ENCODE results near the gene ALKBH5.

The ALKBH5 gene

DNA sequence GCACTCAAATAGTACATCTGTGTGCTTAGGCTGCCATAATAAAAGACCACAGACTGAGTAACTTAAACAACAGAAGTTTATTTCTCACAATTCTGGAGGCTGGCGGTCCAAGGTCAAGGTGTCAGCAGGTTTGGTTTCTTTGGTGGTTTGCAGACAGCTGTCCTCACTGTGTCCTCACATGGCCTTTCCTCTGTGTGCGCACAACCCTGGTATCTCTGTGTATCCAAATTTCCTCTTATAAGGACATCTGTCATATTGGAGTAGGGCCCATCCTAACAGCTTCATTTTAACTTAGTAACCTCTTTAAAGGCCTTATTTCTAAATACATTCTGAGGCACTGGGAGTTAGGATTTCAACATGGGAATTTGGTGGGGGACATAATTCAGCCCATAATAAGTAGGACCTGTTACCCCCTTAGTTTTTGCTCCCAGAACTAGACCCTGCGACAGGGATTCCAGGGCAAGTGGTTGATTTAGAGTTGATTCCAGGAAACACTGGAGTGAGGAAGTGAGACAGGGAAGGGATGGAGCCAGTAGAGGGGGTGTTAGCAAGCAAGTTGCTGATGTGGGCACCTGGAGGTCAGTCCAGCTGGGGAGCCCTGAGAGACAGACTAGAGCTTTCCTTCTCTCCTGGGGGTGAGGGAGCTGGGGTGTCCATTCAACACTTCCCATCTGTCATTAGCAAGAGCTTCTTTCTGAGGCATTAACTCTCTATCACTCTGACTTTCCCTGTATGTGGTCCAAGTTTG lies 10.9 kb upstream of the ALKBH5 start:
- no peaks in the 10 kb centered on the region for H3K9me3 ChIP-seq (ENCODE audit: control insufficient read depth in 5 of 5, low read length in 5 of 5)
- H3K27ac ChIP-seq (ENCODE audit: low read depth, low read length) = no peak overlapping the region
- no peak overlapping the region for H3K9ac ChIP-seq (ENCODE audit: low read length in 5 of 5)
- no peak overlapping the region for H3K4me3 ChIP-seq (ENCODE audit: low read depth in 1 of 5, low read length in 5 of 5)
- no peaks in the 10 kb centered on the region for H3K36me3 ChIP-seq (ENCODE audit: control insufficient read depth in 5 of 5, insufficient read depth in 5 of 5, low read length in 5 of 5)
- peaks cover 0 to 7% (median 1%) of the 10 kb centered on the region in 5 donors for H3K4me1 ChIP-seq (ENCODE audit: control insufficient read depth in 5 of 5, insufficient read depth in 5 of 5, low read length in 5 of 5)
- no peaks in the 10 kb centered on the region for H3K27me3 ChIP-seq (ENCODE audit: control insufficient read depth in 5 of 5, insufficient read depth in 4 of 5, low read length in 5 of 5)

DNA sequence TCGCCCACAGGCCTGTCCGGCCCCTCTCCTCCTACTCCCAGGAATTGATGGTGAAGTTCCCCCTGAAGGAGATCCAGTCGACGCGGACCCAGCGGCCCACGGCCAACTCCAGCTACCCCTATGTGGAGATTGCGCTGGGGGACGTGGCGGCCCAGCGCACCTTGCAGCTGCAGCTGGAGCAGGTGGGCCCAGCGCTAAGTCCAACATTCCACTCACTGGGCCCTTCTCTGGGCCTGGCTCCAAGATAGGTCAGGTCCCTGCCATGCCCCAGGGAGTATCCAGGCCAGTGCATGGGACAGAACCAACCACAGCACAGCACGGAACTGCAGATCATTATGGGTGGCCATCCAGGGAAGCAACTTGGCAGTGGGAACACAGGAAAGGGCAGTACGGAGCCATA lies 9.9 kb upstream of the ALKBH5 start:
- H3K9me3 ChIP-seq (ENCODE audit: control insufficient read depth in 5 of 5, low read length in 5 of 5) = no peaks in the 10 kb centered on the region
- no peak overlapping the region for H3K27ac ChIP-seq (ENCODE audit: low read depth, low read length)
- H3K27me3 ChIP-seq (ENCODE audit: control insufficient read depth in 5 of 5, insufficient read depth in 4 of 5, low read length in 5 of 5) = no peaks in the 10 kb centered on the region
- H3K4me1 ChIP-seq (ENCODE audit: control insufficient read depth in 5 of 5, insufficient read depth in 5 of 5, low read length in 5 of 5) = peaks cover 0 to 7% (median 1%) of the 10 kb centered on the region in 5 donors
- H3K36me3 ChIP-seq (ENCODE audit: control insufficient read depth in 5 of 5, insufficient read depth in 5 of 5, low read length in 5 of 5) = no peaks in the 10 kb centered on the region
- no peak overlapping the region for H3K9ac ChIP-seq (ENCODE audit: low read length in 5 of 5)
- no peak overlapping the region for H3K4me3 ChIP-seq (ENCODE audit: low read depth in 1 of 5, low read length in 5 of 5)

DNA sequence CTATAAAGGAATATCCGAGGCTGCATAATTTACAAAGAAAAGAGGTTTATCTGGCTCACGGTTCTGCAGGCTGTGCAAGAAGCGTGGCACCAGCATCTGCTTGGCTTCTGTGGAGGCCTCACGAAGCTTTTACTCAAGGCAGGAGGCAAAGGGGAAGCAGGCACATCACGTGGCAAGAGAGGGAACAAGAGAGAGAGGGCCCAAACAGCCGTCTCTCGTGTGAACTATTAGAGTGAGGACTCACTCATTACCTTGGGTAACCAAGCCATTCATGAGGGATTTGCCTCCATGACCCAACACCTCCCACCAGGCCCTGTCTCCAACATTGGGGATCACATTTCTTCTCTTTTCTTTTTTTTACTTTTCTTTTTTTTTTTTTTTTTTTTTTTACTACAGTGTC lies 7.5 kb upstream of the ALKBH5 start:
- no peak overlapping the region for H3K9ac ChIP-seq (ENCODE audit: low read length in 5 of 5)
- H3K36me3 ChIP-seq (ENCODE audit: control insufficient read depth in 5 of 5, insufficient read depth in 5 of 5, low read length in 5 of 5) = no peaks in the 10 kb centered on the region
- H3K27me3 ChIP-seq (ENCODE audit: control insufficient read depth in 5 of 5, insufficient read depth in 4 of 5, low read length in 5 of 5) = no peaks in the 10 kb centered on the region
- no peak overlapping the region for H3K4me3 ChIP-seq (ENCODE audit: low read depth in 1 of 5, low read length in 5 of 5)
- no peak overlapping the region for H3K27ac ChIP-seq (ENCODE audit: low read depth, low read length)
- H3K4me1 ChIP-seq (ENCODE audit: control insufficient read depth in 5 of 5, insufficient read depth in 5 of 5, low read length in 5 of 5) = peaks cover 0 to 7% (median 1%) of the 10 kb centered on the region in 5 donors
- no peaks in the 10 kb centered on the region for H3K9me3 ChIP-seq (ENCODE audit: control insufficient read depth in 5 of 5, low read length in 5 of 5)

DNA sequence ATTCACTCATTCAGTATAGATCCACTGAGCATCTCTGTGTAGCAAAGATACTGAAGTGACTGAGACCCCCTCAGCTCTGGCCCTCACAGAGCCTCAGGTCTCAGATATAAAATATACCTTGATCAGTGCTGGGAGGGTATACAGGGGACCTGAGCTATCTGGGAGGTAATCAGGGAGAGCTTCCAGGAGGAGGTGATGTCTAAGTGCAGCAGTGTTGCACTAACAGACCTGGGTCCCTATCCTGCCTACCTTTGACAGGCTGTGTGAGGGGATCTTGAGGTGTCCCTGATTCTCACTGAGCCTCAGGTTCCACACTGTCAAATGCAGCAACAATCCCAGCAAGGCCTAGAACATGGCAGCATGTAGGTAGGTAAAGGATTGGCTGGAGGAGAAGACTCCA lies 6.5 kb upstream of the ALKBH5 start:
- no peaks in the 10 kb centered on the region for H3K36me3 ChIP-seq (ENCODE audit: control insufficient read depth in 5 of 5, insufficient read depth in 5 of 5, low read length in 5 of 5)
- no peak overlapping the region for H3K27ac ChIP-seq (ENCODE audit: low read depth, low read length)
- H3K9me3 ChIP-seq (ENCODE audit: control insufficient read depth in 5 of 5, low read length in 5 of 5) = no peaks in the 10 kb centered on the region
- no peak overlapping the region for H3K4me3 ChIP-seq (ENCODE audit: low read depth in 1 of 5, low read length in 5 of 5)
- no peak overlapping the region for H3K9ac ChIP-seq (ENCODE audit: low read length in 5 of 5)
- peaks cover 1 to 10% (median 2%) of the 10 kb centered on the region in 5 donors for H3K4me1 ChIP-seq (ENCODE audit: control insufficient read depth in 5 of 5, insufficient read depth in 5 of 5, low read length in 5 of 5)
- H3K27me3 ChIP-seq (ENCODE audit: control insufficient read depth in 5 of 5, insufficient read depth in 4 of 5, low read length in 5 of 5) = no peaks in the 10 kb centered on the region

DNA sequence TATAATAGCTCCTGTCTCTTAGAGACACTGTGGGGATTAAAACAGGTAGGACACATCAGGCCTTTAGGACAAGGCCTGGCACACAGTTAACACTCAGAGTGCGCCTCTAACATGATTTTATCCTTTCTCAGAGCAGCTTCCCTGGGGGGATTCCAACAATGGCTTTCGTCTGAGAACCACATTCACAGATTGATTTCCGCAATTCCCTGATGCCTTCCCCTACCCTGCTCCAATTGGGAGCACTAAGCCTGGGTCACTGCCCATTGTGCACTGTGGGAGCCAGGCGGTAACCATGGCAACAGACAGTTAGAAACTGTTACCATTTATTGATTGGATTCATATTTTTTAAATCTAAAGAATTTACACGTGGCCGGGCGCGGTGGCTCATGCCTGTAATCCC lies 5.9 kb upstream of the ALKBH5 start:
- Histone ChIP-seq H3K4me3 (ENCODE audit: low read depth in 1 of 5, low read length in 5 of 5) (no peak overlapping the region), H3K36me3 (ENCODE audit: control insufficient read depth in 5 of 5, insufficient read depth in 5 of 5, low read length in 5 of 5) (no peaks in the 10 kb centered on the region), H3K9me3 (ENCODE audit: control insufficient read depth in 5 of 5, low read length in 5 of 5) (no peaks in the 10 kb centered on the region), H3K4me1 (ENCODE audit: control insufficient read depth in 5 of 5, insufficient read depth in 5 of 5, low read length in 5 of 5) (peaks cover 1 to 16% (median 8%) of the 10 kb centered on the region in 5 donors), H3K27ac (ENCODE audit: low read depth, low read length) (no peak overlapping the region), H3K27me3 (ENCODE audit: control insufficient read depth in 5 of 5, insufficient read depth in 4 of 5, low read length in 5 of 5) (no peaks in the 10 kb centered on the region), H3K9ac (ENCODE audit: low read length in 5 of 5) (no peak overlapping the region)

DNA sequence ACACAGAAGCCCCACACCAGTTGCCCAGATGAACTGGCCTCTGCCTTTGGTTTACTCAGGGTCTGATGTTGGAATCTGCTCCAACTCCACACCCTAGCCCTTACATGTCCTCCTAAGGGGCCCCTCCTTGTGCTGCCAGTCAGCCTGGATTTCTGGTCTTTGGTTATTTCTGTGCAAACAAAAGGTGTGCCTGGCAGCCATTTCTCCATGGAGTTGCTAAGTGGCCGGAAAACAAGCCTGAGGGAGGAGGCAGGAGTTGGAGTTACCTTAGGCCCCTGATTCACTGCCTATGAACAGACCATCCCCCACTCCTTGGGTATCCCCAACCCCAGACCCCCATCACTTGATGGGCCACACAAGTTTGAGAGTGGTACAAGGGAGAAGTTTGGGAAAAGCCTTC lies 4.4 kb upstream of the ALKBH5 start:
- peaks cover 1 to 18% (median 9%) of the 10 kb centered on the region in 5 donors for H3K4me1 ChIP-seq (ENCODE audit: control insufficient read depth in 5 of 5, insufficient read depth in 5 of 5, low read length in 5 of 5)
- no peak overlapping the region for H3K4me3 ChIP-seq (ENCODE audit: low read depth in 1 of 5, low read length in 5 of 5)
- no peak overlapping the region for H3K27ac ChIP-seq (ENCODE audit: low read depth, low read length)
- no peaks in the 10 kb centered on the region for H3K36me3 ChIP-seq (ENCODE audit: control insufficient read depth in 5 of 5, insufficient read depth in 5 of 5, low read length in 5 of 5)
- H3K9me3 ChIP-seq (ENCODE audit: control insufficient read depth in 5 of 5, low read length in 5 of 5) = no peaks in the 10 kb centered on the region
- H3K9ac ChIP-seq (ENCODE audit: low read length in 5 of 5) = no peak overlapping the region
- no peaks in the 10 kb centered on the region for H3K27me3 ChIP-seq (ENCODE audit: control insufficient read depth in 5 of 5, insufficient read depth in 4 of 5, low read length in 5 of 5)

DNA sequence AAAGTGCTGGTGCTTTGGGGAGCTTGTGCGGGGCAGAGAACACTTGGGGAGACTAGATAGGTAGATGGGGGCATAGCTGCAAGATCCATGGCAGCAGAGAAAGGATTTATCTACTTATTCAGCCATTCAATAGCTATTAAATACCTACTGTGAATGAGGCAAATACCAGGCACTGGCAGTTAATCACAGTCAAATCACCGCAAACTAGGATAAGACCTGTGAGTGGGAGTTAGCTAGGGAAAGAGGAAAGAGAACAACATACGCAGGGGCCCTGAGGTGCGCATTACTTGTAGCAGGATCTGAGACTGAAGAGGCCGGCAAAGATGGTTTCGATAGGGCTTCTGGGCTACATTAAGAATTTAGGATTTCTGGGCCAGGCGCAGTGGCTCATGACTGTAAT lies 3.8 kb upstream of the ALKBH5 start:
- no peak overlapping the region for H3K4me3 ChIP-seq (ENCODE audit: low read depth in 1 of 5, low read length in 5 of 5)
- H3K9me3 ChIP-seq (ENCODE audit: control insufficient read depth in 5 of 5, low read length in 5 of 5) = no peaks in the 10 kb centered on the region
- no peaks in the 10 kb centered on the region for H3K36me3 ChIP-seq (ENCODE audit: control insufficient read depth in 5 of 5, insufficient read depth in 5 of 5, low read length in 5 of 5)
- H3K4me1 ChIP-seq (ENCODE audit: control insufficient read depth in 5 of 5, insufficient read depth in 5 of 5, low read length in 5 of 5) = peaks cover 1 to 23% (median 14%) of the 10 kb centered on the region in 5 donors
- no peak overlapping the region for H3K9ac ChIP-seq (ENCODE audit: low read length in 5 of 5)
- H3K27me3 ChIP-seq (ENCODE audit: control insufficient read depth in 5 of 5, insufficient read depth in 4 of 5, low read length in 5 of 5) = no peaks in the 10 kb centered on the region
- no peak overlapping the region for H3K27ac ChIP-seq (ENCODE audit: low read depth, low read length)

DNA sequence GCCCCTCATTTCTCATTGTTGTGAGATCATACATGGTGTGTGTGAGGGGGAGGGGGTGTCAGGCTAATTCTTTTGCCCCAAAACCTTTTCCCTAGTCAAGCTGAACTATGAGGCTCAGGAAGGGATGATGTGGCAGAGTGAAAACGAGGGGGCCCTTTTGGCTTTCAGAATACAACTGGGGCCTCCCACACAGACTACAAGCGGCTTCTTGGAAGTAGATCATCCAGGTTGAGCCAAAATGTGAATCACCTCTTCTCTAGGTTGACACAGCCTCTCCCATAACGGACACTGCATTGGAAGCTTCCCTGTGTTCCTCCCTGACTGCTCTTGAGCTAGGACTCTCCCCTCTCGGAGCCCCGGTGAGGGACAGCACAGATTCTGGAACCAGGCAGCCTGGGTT lies 2.3 kb upstream of the ALKBH5 start:
- Histone ChIP-seq H3K36me3 (ENCODE audit: control insufficient read depth in 5 of 5, insufficient read depth in 5 of 5, low read length in 5 of 5) (no peaks in the 10 kb centered on the region), H3K4me3 (ENCODE audit: low read depth in 1 of 5, low read length in 5 of 5) (no peak overlapping the region)

DNA sequence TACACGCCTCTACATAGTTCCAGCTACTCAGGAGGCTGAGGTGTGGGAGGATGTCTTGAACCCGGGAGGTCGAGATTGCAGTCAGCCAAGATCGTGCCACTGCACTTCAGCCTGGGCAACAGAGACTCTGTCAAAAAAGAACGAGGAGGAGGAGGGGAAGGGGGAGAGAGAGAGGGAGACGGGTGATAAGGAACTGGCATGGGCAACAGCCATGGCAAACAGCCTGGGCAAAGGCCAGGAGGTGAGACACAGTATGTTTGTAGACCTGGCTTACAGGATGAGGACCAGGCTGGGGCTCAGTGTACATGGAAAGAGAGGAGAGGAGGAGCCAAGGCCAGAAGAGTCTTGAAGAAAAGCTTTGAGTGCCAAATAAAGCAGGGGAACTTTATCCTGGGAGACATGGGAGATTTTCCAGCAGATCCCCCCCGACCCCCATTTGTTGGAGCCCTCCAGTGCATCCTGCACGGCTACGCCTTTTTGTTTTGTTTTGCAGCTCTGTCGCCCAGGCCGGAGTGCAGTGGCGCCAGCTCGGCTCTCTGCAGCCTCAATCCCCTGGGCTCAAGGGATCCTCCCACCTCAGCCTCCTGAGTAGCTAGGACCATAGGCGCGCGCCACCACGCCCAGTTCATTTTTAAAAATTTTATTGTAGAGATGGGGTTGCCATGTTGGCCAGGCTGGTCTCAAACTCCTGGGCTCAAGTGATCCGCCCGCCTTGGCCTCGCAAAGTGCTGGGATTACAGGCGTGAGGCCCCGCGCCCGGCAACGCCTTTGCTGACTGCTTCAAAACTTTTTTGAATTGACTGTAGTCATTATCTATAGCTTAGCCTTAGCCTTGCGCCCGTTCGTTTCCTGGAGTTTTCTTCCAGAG lies 1.3 kb upstream of the ALKBH5 start:
- Histone ChIP-seq H3K9ac (ENCODE audit: low read length in 5 of 5) (peak overlapping the region in 4 of 5 donors; percentile 39 to 88 (median 82)), H3K9me3 (ENCODE audit: control insufficient read depth in 5 of 5, low read length in 5 of 5) (no peaks in the 10 kb centered on the region), H3K4me1 (ENCODE audit: control insufficient read depth in 5 of 5, insufficient read depth in 5 of 5, low read length in 5 of 5) (peaks cover 12 to 43% (median 39%) of the 10 kb centered on the region in 5 donors), H3K27me3 (ENCODE audit: control insufficient read depth in 5 of 5, insufficient read depth in 4 of 5, low read length in 5 of 5) (no peaks in the 10 kb centered on the region), H3K27ac (ENCODE audit: low read depth, low read length) (peak overlapping the region; percentile 97), H3K36me3 (ENCODE audit: control insufficient read depth in 5 of 5, insufficient read depth in 5 of 5, low read length in 5 of 5) (peaks cover 0 to 1% (median 0%) of the 10 kb centered on the region in 5 donors), H3K4me3 (ENCODE audit: low read depth in 1 of 5, low read length in 5 of 5) (peak overlapping the region; percentile 41 to 93 (median 71))

More for the DNA sequence above, 2.3 kb upstream of the ALKBH5 start:
- Histone ChIP-seq H3K4me1 (ENCODE audit: control insufficient read depth in 5 of 5, insufficient read depth in 5 of 5, low read length in 5 of 5) (peaks cover 5 to 33% (median 29%) of the 10 kb centered on the region in 5 donors), H3K27me3 (ENCODE audit: control insufficient read depth in 5 of 5, insufficient read depth in 4 of 5, low read length in 5 of 5) (no peaks in the 10 kb centered on the region), H3K9me3 (ENCODE audit: control insufficient read depth in 5 of 5, low read length in 5 of 5) (no peaks in the 10 kb centered on the region), H3K27ac (ENCODE audit: low read depth, low read length) (no peak overlapping the region), H3K9ac (ENCODE audit: low read length in 5 of 5) (no peak overlapping the region)

DNA sequence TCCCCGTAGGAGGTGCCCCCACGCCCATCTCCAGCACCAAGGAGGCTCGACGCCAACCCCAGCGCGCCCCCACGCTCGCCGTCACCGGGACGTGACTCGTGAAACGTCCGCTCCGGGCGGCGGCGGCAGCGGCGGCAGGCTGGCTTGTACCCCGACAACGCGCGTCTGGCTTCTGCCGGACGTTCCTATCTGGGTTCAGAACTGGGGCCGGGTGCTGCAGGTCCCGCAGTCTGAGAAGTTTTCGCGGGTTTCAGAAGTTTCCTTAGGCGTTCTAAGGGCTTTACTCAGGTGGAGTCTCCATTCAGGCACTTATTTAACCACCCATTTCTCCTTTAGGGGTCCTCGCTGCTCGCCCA lies 672 bp upstream of the ALKBH5 start:
- H3K4me1 ChIP-seq (ENCODE audit: control insufficient read depth in 5 of 5, insufficient read depth in 5 of 5, low read length in 5 of 5) = peaks cover 14 to 49% (median 45%) of the 10 kb centered on the region in 5 donors
- H3K27me3 ChIP-seq (ENCODE audit: control insufficient read depth in 5 of 5, insufficient read depth in 4 of 5, low read length in 5 of 5) = no peaks in the 10 kb centered on the region
- peak overlapping the region; percentile 70 to 93 (median 77) for H3K4me3 ChIP-seq (ENCODE audit: low read depth in 1 of 5, low read length in 5 of 5)
- H3K9me3 ChIP-seq (ENCODE audit: control insufficient read depth in 5 of 5, low read length in 5 of 5) = no peaks in the 10 kb centered on the region
- H3K36me3 ChIP-seq (ENCODE audit: control insufficient read depth in 5 of 5, insufficient read depth in 5 of 5, low read length in 5 of 5) = peaks cover 0 to 4% (median 0%) of the 10 kb centered on the region in 5 donors
- H3K27ac ChIP-seq (ENCODE audit: low read depth, low read length) = peak overlapping the region; percentile 97
- peak overlapping the region in 4 of 5 donors; percentile 39 to 88 (median 82) for H3K9ac ChIP-seq (ENCODE audit: low read length in 5 of 5)

All from subcutaneous abdominal adipose tissue (tissue), 5 donors.